ENCODE results near the gene SEC24B.

The SEC24B gene

DNA sequence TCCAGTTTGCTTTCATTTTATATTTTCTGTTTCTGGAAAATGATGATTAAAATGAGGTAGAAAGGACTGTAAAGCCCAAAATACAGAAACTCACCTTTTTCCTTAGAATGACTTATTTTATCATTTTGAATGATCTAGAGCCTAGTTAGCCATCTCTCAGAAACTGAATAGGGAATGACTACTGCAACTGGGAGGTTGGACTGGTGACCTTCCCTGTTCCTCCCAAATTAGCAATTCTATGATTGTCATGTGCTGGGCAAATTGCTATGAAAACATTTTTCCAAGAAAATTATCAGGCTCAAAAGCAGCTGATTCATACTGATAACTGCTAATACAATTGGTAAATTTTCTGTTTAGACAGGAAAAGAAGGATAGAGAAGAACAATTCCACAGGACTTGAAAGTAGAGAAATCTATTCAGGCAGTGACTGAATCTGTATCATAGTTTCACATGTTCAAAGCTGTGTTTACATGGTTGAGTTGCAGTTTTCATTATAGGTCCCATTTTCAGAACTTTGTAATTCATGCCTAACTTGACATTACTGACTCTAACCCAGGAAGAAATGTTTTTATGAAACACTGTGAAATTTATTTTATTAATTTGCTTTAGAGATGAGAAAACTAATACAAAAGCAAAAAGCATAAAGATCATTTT lies 43.4 kb upstream of the SEC24B start:
- Histone ChIP-seq H4K20me1 (ENCODE audit: insufficient read depth, low read length) (no peaks in the 10 kb centered on the region), H3K36me3 (replicated peaks; ENCODE audit: low read depth, low read length) (no peaks in the 10 kb centered on the region), H2AFZ (ENCODE audit: low read depth, low read length) (0 out of 2 replicates have a peak overlapping the region, but pooled peaks have one; percentile 74), H3K9me3 (ENCODE audit: insufficient read depth, low read length) (no peaks in the 10 kb centered on the region), H3K27me3 (ENCODE audit: low read depth, low read length) (no peaks in the 10 kb centered on the region), H3K79me2 (ENCODE audit: low read length) (no peaks in the 10 kb centered on the region), H3K4me1 (ENCODE audit: low read length) (peaks cover 21% of the 10 kb centered on the region), H3K4me3 (ENCODE audit: low read length) (0 out of 2 replicates have a peak overlapping the region, but pooled peaks have one; percentile 31), H3K4me2 (ENCODE audit: low read length) (peak overlapping the region; percentile 58), H3K27ac (ENCODE audit: low read length) (no peak overlapping the region), H3K9ac (ENCODE audit: low read length) (no peak overlapping the region)
- no peak for TF ChIP-seq EZH2phosphoT487 (IDR thresholded peaks at IDR 0.05; ENCODE audit: low read depth)
- TF ChIP-seq, protein P1, sequence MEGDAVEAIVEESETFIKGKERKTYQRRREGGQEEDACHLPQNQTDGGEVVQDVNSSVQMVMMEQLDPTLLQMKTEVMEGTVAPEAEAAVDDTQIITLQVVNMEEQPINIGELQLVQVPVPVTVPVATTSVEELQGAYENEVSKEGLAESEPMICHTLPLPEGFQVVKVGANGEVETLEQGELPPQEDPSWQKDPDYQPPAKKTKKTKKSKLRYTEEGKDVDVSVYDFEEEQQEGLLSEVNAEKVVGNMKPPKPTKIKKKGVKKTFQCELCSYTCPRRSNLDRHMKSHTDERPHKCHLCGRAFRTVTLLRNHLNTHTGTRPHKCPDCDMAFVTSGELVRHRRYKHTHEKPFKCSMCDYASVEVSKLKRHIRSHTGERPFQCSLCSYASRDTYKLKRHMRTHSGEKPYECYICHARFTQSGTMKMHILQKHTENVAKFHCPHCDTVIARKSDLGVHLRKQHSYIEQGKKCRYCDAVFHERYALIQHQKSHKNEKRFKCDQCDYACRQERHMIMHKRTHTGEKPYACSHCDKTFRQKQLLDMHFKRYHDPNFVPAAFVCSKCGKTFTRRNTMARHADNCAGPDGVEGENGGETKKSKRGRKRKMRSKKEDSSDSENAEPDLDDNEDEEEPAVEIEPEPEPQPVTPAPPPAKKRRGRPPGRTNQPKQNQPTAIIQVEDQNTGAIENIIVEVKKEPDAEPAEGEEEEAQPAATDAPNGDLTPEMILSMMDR (IDR thresholded peaks at IDR 0.05; ENCODE audit: low read depth, low read length) = no peak

DNA sequence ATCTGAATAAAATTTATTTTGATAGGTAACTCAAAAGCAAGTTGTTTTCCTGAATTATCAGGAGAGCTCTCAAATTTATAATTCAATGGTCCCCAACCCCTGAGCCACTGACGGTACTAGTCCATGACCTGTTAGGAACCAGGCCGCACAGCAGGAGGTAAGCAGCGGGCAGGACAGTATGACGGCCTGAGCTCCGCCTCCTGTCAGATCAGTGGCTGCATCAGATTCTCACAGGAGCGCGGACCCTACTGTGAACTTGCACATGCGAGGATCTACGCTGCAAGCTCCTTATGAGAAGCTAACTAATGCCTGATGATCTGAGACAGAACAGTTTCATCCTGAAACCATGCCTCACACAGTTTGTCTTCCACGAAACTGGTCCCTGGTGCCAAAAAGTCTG lies 37.9 kb upstream of the SEC24B start:
- Histone ChIP-seq H3K9me3 (ENCODE audit: insufficient read depth, low read length) (no peaks in the 10 kb centered on the region), H3K36me3 (replicated peaks; ENCODE audit: low read depth, low read length) (no peaks in the 10 kb centered on the region), H4K20me1 (ENCODE audit: insufficient read depth, low read length) (no peaks in the 10 kb centered on the region), H3K9ac (ENCODE audit: low read length) (no peak overlapping the region), H3K27me3 (ENCODE audit: low read depth, low read length) (no peaks in the 10 kb centered on the region), H3K4me2 (ENCODE audit: low read length) (no peak overlapping the region), H3K27ac (ENCODE audit: low read length) (no peak overlapping the region), H3K79me2 (ENCODE audit: low read length) (no peaks in the 10 kb centered on the region), H3K4me1 (ENCODE audit: low read length) (peaks cover under 1% of the 10 kb centered on the region; the same call in 1 of the 2 replicates), H3K4me3 (ENCODE audit: low read length) (no peak overlapping the region), H2AFZ (ENCODE audit: low read depth, low read length) (no peak overlapping the region)
- no peak for TF ChIP-seq EZH2phosphoT487 (IDR thresholded peaks at IDR 0.05; ENCODE audit: low read depth)
- TF ChIP-seq, protein P1 (IDR thresholded peaks at IDR 0.05; ENCODE audit: low read depth, low read length) = no peak

DNA sequence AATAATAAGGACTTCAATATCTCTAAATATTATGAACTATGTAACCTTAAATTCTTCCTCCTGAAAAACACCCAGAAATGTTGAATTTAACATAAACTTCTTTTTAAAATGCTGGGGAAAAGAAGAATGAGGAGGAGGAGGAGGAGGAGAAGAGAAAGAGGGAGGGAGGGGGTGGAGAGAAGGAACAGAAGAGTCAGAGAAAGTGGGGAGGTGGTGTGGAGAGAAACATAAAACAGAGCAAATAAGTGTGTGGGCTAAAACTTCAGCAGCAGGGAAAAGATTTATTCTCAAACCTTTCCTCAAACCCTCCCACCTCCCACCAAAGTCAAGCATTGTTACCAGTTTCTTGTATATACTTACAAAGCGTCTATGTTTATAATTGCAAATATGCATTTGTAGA lies 34.7 kb upstream of the SEC24B start:
- H3K9ac ChIP-seq (ENCODE audit: low read length) = no peak overlapping the region
- no peaks in the 10 kb centered on the region for H3K79me2 ChIP-seq (ENCODE audit: low read length)
- no peak overlapping the region for H3K4me2 ChIP-seq (ENCODE audit: low read length)
- H3K27ac ChIP-seq (ENCODE audit: low read length) = no peak overlapping the region
- no peaks in the 10 kb centered on the region for H3K9me3 ChIP-seq (ENCODE audit: insufficient read depth, low read length)
- TF ChIP-seq, protein P1 (IDR thresholded peaks at IDR 0.05; ENCODE audit: low read depth, low read length) = no peak
- no peak for TF ChIP-seq EZH2phosphoT487 (IDR thresholded peaks at IDR 0.05; ENCODE audit: low read depth)
- no peak overlapping the region for H3K4me3 ChIP-seq (ENCODE audit: low read length)
- no peaks in the 10 kb centered on the region for H4K20me1 ChIP-seq (ENCODE audit: insufficient read depth, low read length)
- no peak overlapping the region for H2AFZ ChIP-seq (ENCODE audit: low read depth, low read length)
- no peaks in the 10 kb centered on the region for H3K4me1 ChIP-seq (ENCODE audit: low read length)
- H3K27me3 ChIP-seq (ENCODE audit: low read depth, low read length) = no peaks in the 10 kb centered on the region
- no peaks in the 10 kb centered on the region for H3K36me3 ChIP-seq (replicated peaks; ENCODE audit: low read depth, low read length)

DNA sequence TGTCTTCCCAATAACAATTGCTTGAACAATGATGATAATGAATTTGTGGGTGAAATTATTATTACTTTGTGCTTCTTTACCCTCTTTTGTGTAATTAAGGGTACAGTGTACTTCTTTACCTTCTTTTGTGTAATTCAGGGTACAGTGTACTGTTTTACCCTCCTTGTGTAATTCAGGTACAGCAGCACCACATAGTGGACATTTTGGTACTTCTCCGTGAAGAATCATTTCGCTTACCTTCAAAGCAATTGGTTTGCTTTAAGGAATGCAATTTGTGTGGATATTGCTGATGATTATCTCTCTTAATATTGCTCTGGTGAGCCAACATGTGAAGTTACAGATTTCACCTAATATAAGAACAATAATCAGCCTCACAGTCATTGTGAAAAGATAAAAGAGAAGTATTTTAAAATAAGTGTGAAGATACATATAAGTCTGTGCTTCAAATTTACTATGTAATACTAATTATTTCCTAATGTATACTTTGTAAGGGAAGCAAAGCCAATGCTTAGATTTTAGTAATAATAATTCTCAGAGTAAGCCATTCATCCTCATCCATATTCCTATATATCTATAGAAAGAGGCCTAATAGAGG lies 27.2 kb upstream of the SEC24B start:
- no peak overlapping the region for H3K4me2 ChIP-seq (ENCODE audit: low read length)
- H3K9ac ChIP-seq (ENCODE audit: low read length) = no peak overlapping the region
- H2AFZ ChIP-seq (ENCODE audit: low read depth, low read length) = no peak overlapping the region
- H3K4me1 ChIP-seq (ENCODE audit: low read length) = no peaks in the 10 kb centered on the region
- H4K20me1 ChIP-seq (ENCODE audit: insufficient read depth, low read length) = no peaks in the 10 kb centered on the region
- H3K36me3 ChIP-seq (replicated peaks; ENCODE audit: low read depth, low read length) = no peaks in the 10 kb centered on the region
- no peaks in the 10 kb centered on the region for H3K9me3 ChIP-seq (ENCODE audit: insufficient read depth, low read length)
- H3K27me3 ChIP-seq (ENCODE audit: low read depth, low read length) = peaks cover 5% of the 10 kb centered on the region; the same call in 1 of the 2 replicates
- H3K4me3 ChIP-seq (ENCODE audit: low read length) = no peak overlapping the region
- no peak overlapping the region for H3K27ac ChIP-seq (ENCODE audit: low read length)
- no peak for TF ChIP-seq EZH2phosphoT487 (IDR thresholded peaks at IDR 0.05; ENCODE audit: low read depth)
- TF ChIP-seq, protein P1 (IDR thresholded peaks at IDR 0.05; ENCODE audit: low read depth, low read length) = peak; percentile 80
- H3K79me2 ChIP-seq (ENCODE audit: low read length) = no peaks in the 10 kb centered on the region
